ENCODE results near the gene RIN3.

RIN3 gene

GRCh38 chr14:92680781-92681650 lies 167.4 kb downstream of the RIN3 start:
- Histone ChIP-seq H3K27me3 (ENCODE audit: control insufficient read depth, insufficient read depth, low read length) (no peaks in the 10 kb centered on the region), H3K4me3 (ENCODE audit: low read depth, low read length) (no peak overlapping the region), H3K4me1 (ENCODE audit: control insufficient read depth, insufficient read depth, low read length) (no peaks in the 10 kb centered on the region), H3K27ac (ENCODE audit: low read depth, low read length) (no peak overlapping the region), H3K9ac (ENCODE audit: low read depth, low read length) (no peak overlapping the region), H3K36me3 (ENCODE audit: control insufficient read depth, insufficient read depth, low read length) (no peaks in the 10 kb centered on the region), H3K9me3 (ENCODE audit: control insufficient read depth, insufficient read depth, low read length) (no peaks in the 10 kb centered on the region)

- H3K9ac ChIP-seq (ENCODE audit: low read depth, low read length): no peak overlapping the region
Measured at GRCh38 chr14:92683041-92683440, 169.5 kb downstream of the RIN3 start.

GRCh38 chr14:92684801-92685560 lies 171.4 kb downstream of the RIN3 start:
- Histone ChIP-seq H3K9me3 (ENCODE audit: control insufficient read depth, insufficient read depth, low read length) (no peaks in the 10 kb centered on the region), H3K4me1 (ENCODE audit: control insufficient read depth, insufficient read depth, low read length) (no peaks in the 10 kb centered on the region; the same call in 1 of the 2 replicates), H3K36me3 (ENCODE audit: control insufficient read depth, insufficient read depth, low read length) (no peaks in the 10 kb centered on the region), H3K4me3 (ENCODE audit: low read depth, low read length) (no peak overlapping the region), H3K27me3 (ENCODE audit: control insufficient read depth, insufficient read depth, low read length) (peaks cover 22% of the 10 kb centered on the region), H3K27ac (ENCODE audit: low read depth, low read length) (no peak overlapping the region), H3K9ac (ENCODE audit: low read depth, low read length) (no peak overlapping the region)

More at GRCh38 chr14:92683041-92683440, 169.5 kb downstream of the RIN3 start:
- Histone ChIP-seq H3K27ac (ENCODE audit: low read depth, low read length) (no peak overlapping the region), H3K36me3 (ENCODE audit: control insufficient read depth, insufficient read depth, low read length) (no peaks in the 10 kb centered on the region), H3K9me3 (ENCODE audit: control insufficient read depth, insufficient read depth, low read length) (no peaks in the 10 kb centered on the region), H3K4me1 (ENCODE audit: control insufficient read depth, insufficient read depth, low read length) (no peaks in the 10 kb centered on the region; the same call in 1 of the 2 replicates), H3K27me3 (ENCODE audit: control insufficient read depth, insufficient read depth, low read length) (peaks cover 11% of the 10 kb centered on the region), H3K4me3 (ENCODE audit: low read depth, low read length) (no peak overlapping the region)

- peaks cover 22% of the 10 kb centered on the region for H3K27me3 ChIP-seq (ENCODE audit: control insufficient read depth, insufficient read depth, low read length)
- no peak overlapping the region for H3K9ac ChIP-seq (ENCODE audit: low read depth, low read length)
- no peak overlapping the region for H3K4me3 ChIP-seq (ENCODE audit: low read depth, low read length)
- no peak overlapping the region for H3K27ac ChIP-seq (ENCODE audit: low read depth, low read length)
- H3K4me1 ChIP-seq (ENCODE audit: control insufficient read depth, insufficient read depth, low read length): no peaks in the 10 kb centered on the region; the same call in 1 of the 2 replicates
- H3K9me3 ChIP-seq (ENCODE audit: control insufficient read depth, insufficient read depth, low read length): no peaks in the 10 kb centered on the region
- no peaks in the 10 kb centered on the region for H3K36me3 ChIP-seq (ENCODE audit: control insufficient read depth, insufficient read depth, low read length)
Measured at GRCh38 chr14:92685784-92686355, 172.3 kb downstream of the RIN3 start.

DNA sequence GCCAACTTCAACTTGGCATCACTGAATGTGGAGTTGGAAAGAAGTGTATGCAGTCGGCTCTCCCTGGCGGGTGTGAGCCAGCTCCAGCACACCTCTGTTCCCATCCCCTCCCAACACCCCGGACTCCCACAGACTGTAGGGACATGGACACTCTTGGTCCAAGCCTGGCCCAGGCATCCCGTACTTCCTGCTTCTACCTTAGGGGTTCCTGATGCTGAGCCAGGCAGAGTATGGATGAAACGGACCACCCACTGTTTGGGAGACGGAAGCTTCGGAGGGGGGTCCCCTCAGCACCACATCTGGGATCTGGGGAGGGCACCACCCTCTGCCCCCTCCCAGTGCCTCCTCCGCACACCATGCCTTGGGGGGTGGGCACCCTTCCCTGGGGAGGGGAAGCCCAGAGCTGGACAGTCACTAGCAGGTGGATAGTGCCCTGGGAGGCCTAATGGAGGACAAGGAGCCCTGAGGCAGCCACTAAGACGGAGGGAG lies 172.9 kb downstream of the RIN3 start:
- peaks cover 22% of the 10 kb centered on the region for H3K27me3 ChIP-seq (ENCODE audit: control insufficient read depth, insufficient read depth, low read length)
- H3K27ac ChIP-seq (ENCODE audit: low read depth, low read length): no peak overlapping the region
- no peaks in the 10 kb centered on the region for H3K9me3 ChIP-seq (ENCODE audit: control insufficient read depth, insufficient read depth, low read length)
- H3K36me3 ChIP-seq (ENCODE audit: control insufficient read depth, insufficient read depth, low read length): no peaks in the 10 kb centered on the region
- H3K4me1 ChIP-seq (ENCODE audit: control insufficient read depth, insufficient read depth, low read length): no peaks in the 10 kb centered on the region; the same call in 1 of the 2 replicates
- no peak overlapping the region for H3K9ac ChIP-seq (ENCODE audit: low read depth, low read length)
- H3K4me3 ChIP-seq (ENCODE audit: low read depth, low read length): no peak overlapping the region

- no peak overlapping the region for H3K9ac ChIP-seq (ENCODE audit: low read depth, low read length)
Measured at GRCh38 chr14:92686900-92687427, 173.4 kb downstream of the RIN3 start.

DNA sequence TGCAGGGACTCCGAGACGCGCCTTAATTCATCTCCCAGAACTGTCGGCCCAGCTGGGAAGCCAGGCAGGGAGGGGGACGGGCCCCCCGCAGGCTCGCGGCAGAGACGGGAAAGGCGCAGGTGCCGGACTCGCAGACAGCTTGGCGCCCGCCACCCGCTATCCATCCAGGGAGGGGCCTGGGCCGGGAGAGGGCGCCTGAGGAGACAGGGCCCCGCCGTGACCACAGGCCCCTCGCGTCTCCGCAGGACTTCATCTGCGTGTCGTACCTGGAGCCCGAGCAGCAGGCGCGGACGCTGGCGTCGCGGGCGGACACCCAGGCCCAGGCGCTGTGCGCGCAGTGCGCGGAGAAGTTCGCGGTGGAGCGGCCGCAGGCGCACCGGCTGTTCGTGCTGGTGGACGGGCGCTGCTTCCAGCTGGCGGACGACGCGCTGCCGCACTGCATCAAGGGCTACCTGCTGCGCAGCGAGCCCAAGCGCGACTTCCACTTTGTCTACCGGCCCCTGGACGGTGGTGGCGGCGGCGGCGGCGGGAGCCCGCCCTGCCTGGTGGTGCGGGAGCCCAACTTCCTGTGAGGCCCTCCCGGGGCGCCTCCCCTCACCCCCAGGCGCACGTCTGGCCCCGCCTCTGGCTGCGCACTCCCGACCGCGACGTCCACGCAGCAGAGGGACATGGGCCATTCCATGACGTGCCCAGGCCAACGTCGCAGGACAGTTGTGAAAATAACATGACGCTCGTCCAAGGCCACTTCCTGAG lies 174.3 kb downstream of the RIN3 start:
- H3K27ac ChIP-seq (ENCODE audit: low read depth, low read length): no peak overlapping the region
- peak overlapping the region; percentile 70 for H3K4me3 ChIP-seq (ENCODE audit: low read depth, low read length)
- H3K9ac ChIP-seq (ENCODE audit: low read depth, low read length): no peak overlapping the region

More at GRCh38 chr14:92686900-92687427, 173.4 kb downstream of the RIN3 start:
- Histone ChIP-seq H3K4me3 (ENCODE audit: low read depth, low read length) (peak overlapping the region; percentile 70), H3K4me1 (ENCODE audit: control insufficient read depth, insufficient read depth, low read length) (no peaks in the 10 kb centered on the region; the same call in 1 of the 2 replicates), H3K36me3 (ENCODE audit: control insufficient read depth, insufficient read depth, low read length) (no peaks in the 10 kb centered on the region), H3K9me3 (ENCODE audit: control insufficient read depth, insufficient read depth, low read length) (no peaks in the 10 kb centered on the region), H3K27ac (ENCODE audit: low read depth, low read length) (no peak overlapping the region), H3K27me3 (ENCODE audit: control insufficient read depth, insufficient read depth, low read length) (peaks cover 22% of the 10 kb centered on the region)

GRCh38 chr14:92688434-92689375 lies 175.1 kb downstream of the RIN3 start:
- no peaks in the 10 kb centered on the region; the same call in 1 of the 2 replicates for H3K4me1 ChIP-seq (ENCODE audit: control insufficient read depth, insufficient read depth, low read length)

More for the DNA sequence above, 174.3 kb downstream of the RIN3 start:
- Histone ChIP-seq H3K4me1 (ENCODE audit: control insufficient read depth, insufficient read depth, low read length) (no peaks in the 10 kb centered on the region; the same call in 1 of the 2 replicates), H3K27me3 (ENCODE audit: control insufficient read depth, insufficient read depth, low read length) (peaks cover 22% of the 10 kb centered on the region), H3K36me3 (ENCODE audit: control insufficient read depth, insufficient read depth, low read length) (no peaks in the 10 kb centered on the region), H3K9me3 (ENCODE audit: control insufficient read depth, insufficient read depth, low read length) (no peaks in the 10 kb centered on the region)

GRCh38 chr14:92690171-92691011 lies 176.8 kb downstream of the RIN3 start:
- Histone ChIP-seq H3K9me3 (ENCODE audit: control insufficient read depth, insufficient read depth, low read length) (no peaks in the 10 kb centered on the region), H3K27me3 (ENCODE audit: control insufficient read depth, insufficient read depth, low read length) (peaks cover 22% of the 10 kb centered on the region), H3K4me1 (ENCODE audit: control insufficient read depth, insufficient read depth, low read length) (no peaks in the 10 kb centered on the region; the same call in 1 of the 2 replicates), H3K4me3 (ENCODE audit: low read depth, low read length) (no peak overlapping the region), H3K27ac (ENCODE audit: low read depth, low read length) (no peak overlapping the region), H3K36me3 (ENCODE audit: control insufficient read depth, insufficient read depth, low read length) (no peaks in the 10 kb centered on the region), H3K9ac (ENCODE audit: low read depth, low read length) (no peak overlapping the region)

More at GRCh38 chr14:92688434-92689375, 175.1 kb downstream of the RIN3 start:
- Histone ChIP-seq H3K9ac (ENCODE audit: low read depth, low read length) (no peak overlapping the region), H3K4me3 (ENCODE audit: low read depth, low read length) (peak overlapping the region; percentile 70), H3K36me3 (ENCODE audit: control insufficient read depth, insufficient read depth, low read length) (no peaks in the 10 kb centered on the region), H3K9me3 (ENCODE audit: control insufficient read depth, insufficient read depth, low read length) (no peaks in the 10 kb centered on the region), H3K27ac (ENCODE audit: low read depth, low read length) (no peak overlapping the region), H3K27me3 (ENCODE audit: control insufficient read depth, insufficient read depth, low read length) (peaks cover 22% of the 10 kb centered on the region)
